ENCODE measurements around the gene GNG12. TPM values are rescaled to one million over a fixed set of nuclear protein-coding genes. Genes with fewer than 3 reads are reported as not detected.

Gene GNG12
- total and polyA plus RNA-seq, 9 of the 15 experiments (the other 6 are each of a cell fraction or from before 2014, with no cell fraction given): 2.6 to 6.0 (median 4.1) TPM

DNA sequence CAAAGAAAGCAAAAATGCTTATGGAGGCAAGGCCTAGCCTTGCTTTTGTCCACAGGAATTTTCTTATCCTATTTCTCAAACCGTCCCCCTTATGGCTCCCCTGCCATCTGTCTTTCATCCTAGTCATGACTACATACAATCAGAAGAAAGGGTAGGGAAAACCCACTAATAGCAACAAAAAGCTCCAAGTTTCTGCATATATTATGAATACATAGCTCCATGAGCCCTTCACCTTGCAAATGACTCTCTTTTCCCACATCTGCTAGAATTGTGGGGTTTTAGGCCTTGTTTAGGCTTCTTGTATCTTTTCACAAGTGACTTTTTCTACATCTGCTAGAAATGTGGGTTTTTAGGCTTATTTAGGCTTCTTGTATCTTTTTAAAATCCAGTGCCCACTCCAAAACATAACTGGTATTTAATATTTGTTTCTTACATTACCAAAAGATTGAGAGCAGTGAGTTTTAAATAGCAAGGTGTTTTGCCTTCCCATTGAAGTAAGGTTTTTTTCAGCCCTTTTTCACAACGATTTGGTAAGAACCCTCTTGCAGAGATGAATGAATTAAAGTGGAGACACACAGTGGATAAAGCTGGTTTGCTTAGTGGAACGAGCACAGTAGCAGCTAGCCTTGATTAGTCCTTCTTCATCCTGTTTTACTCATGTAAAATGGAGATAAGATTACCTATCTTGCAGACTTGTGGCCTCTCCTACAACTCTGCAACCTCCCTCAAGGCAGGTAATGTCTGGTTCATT, 143.8 kb downstream of the GNG12 start (continued):
- no peak for TF ChIP-seq AFF1 (IDR thresholded peaks at IDR 0.05; ENCODE audit: low read depth in 1 of 2, partially characterized antibody in 2 of 2)
- no peak for TF ChIP-seq TAF1 (IDR thresholded peaks at IDR 0.05; ENCODE audit: control insufficient read depth, extremely low read depth, insufficient read depth, low read length, severe bottlenecking)
- no peak for TF ChIP-seq ZBTB7A (IDR thresholded peaks at IDR 0.05; ENCODE audit: borderline replicate concordance, control insufficient read depth, low read depth, low read length)
- TF ChIP-seq COPS2 (conservative IDR thresholded peaks at IDR 0.05): no peak
- TF ChIP-seq ZFP36 (IDR thresholded peaks at IDR 0.05; ENCODE audit: low read depth, low read length, partially characterized antibody): no peak
- TF ChIP-seq POLR2AphosphoS2 (IDR thresholded peaks at IDR 0.05; ENCODE audit: low read length): peak; percentile 39; the same call in 1 of the 2 replicates
- peak; percentile 22; the same call in 1 of the 2 replicates for TF ChIP-seq SOX6 (IDR thresholded peaks at IDR 0.05)
- no peak for TF ChIP-seq ZNF23 (CRISPR knock-in tag; IDR thresholded peaks at IDR 0.05)
- TF ChIP-seq ZNF77 (CRISPR knock-in tag; IDR thresholded peaks at IDR 0.05): 0 out of 2 replicates have a peak, but pooled peaks have one; percentile 22
- TF ChIP-seq, protein P1, sequence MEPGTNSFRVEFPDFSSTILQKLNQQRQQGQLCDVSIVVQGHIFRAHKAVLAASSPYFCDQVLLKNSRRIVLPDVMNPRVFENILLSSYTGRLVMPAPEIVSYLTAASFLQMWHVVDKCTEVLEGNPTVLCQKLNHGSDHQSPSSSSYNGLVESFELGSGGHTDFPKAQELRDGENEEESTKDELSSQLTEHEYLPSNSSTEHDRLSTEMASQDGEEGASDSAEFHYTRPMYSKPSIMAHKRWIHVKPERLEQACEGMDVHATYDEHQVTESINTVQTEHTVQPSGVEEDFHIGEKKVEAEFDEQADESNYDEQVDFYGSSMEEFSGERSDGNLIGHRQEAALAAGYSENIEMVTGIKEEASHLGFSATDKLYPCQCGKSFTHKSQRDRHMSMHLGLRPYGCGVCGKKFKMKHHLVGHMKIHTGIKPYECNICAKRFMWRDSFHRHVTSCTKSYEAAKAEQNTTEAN (CRISPR knock-in tag; IDR thresholded peaks at IDR 0.05): no peak
- no peak for TF ChIP-seq KLF10 (CRISPR knock-in tag; IDR thresholded peaks at IDR 0.05)
- TF ChIP-seq MLX (CRISPR knock-in tag; conservative IDR thresholded peaks at IDR 0.05): no peak
- TF ChIP-seq FUS (optimal IDR thresholded peaks at IDR 0.05; ENCODE audit: low read depth, low read length): no peak
- TF ChIP-seq CHD1 (IDR thresholded peaks at IDR 0.05; ENCODE audit: low read length): peak; percentile 79
- TF ChIP-seq EP300 (IDR thresholded peaks at IDR 0.05; ENCODE audit: low read length): peak; percentile 46; the same call in 1 of the 2 replicates
- TF ChIP-seq ZNF449 (CRISPR knock-in tag; IDR thresholded peaks at IDR 0.05): no peak
- TF ChIP-seq, protein P2, sequence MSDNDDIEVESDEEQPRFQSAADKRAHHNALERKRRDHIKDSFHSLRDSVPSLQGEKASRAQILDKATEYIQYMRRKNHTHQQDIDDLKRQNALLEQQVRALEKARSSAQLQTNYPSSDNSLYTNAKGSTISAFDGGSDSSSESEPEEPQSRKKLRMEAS (CRISPR knock-in tag; IDR thresholded peaks at IDR 0.05): no peak
- TF ChIP-seq MBD1 (CRISPR knock-in tag; IDR thresholded peaks at IDR 0.05): no peak

All from K562 (cell line).